ENCODE results near the gene ACTR3C.

DNA sequence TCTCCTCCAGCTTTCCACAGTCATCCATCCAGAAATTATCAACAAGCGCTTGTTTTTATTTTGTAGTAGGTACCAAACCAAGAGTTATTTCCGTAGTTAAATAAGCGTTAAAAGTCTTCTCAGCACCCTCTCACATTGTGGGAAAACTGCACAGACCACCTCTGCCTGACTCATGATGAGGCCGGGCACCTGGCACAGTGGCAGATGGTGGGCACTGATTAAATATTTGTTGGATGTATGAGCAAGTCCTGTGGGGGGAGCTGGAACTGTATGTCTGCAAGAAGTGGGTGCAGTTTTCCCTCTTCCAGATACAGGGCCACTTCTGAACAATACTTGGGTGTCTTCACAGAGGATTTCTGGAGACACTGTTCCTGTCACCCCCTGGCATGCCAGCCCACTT, 40.0 kb upstream of the ACTR3C start:
- TF ChIP-seq POLR2AphosphoS5 (IDR thresholded peaks at IDR 0.05; ENCODE audit: low read depth, low read length) (no peak), SIN3A (IDR thresholded peaks at IDR 0.05; ENCODE audit: borderline replicate concordance, insufficient read depth, low read length) (no peak), TAF1 (IDR thresholded peaks at IDR 0.05; ENCODE audit: borderline replicate concordance, insufficient read depth, low read length) (no peak), REST (IDR thresholded peaks at IDR 0.05; ENCODE audit: insufficient read depth in 1 of 2, low read depth in 2 of 2, low read length in 2 of 2) (no peak), FOXP2 (optimal IDR thresholded peaks at IDR 0.05; ENCODE audit: borderline replicate concordance, extremely low read depth, extremely low read length, insufficient read depth) (no peak)

Measured in PFSK-1 (cell line).